Upper lobe of left lung (tissue), 4 donors: Measurements from ENCODE around the gene SLC17A3.

Experiments used
- CTCF ChIP-seq, 6 experiments: fragments of 450-650 bp in 4 of 6; fragments of 200-600 bp in 2 of 6; sonication (generic) in 2 of 6; IDR thresholded peaks; one replicate each; pipeline ENCODE4 v1.5.1; 2016 to 2019; ENCODE audit warnings: antibody characterized with exemption in 6 of 6
- POLR2A ChIP-seq, 4 donors: fragments of 450-650 bp; IDR thresholded peaks; one replicate each; pipeline ENCODE4 v1.5.1; 2016 to 2017; ENCODE audit warnings: antibody characterized with exemption in 4 of 4, mild to moderate bottlenecking in 2 of 4
- POLR2AphosphoS5 ChIP-seq, 2 donors: sonication (generic); formaldehyde crosslinking; IDR thresholded peaks; one replicate each; pipeline ENCODE4 v1.5.1; 2017; ENCODE audit warnings: antibody characterized with exemption in 2 of 2

GRCh38 chr6:25832670-25833069 lies 41.4 kb downstream of the SLC17A3 start:
- TF ChIP-seq CTCF (IDR thresholded peaks at IDR 0.05) (no peak), POLR2A (IDR thresholded peaks at IDR 0.05) (no peak), POLR2AphosphoS5 (IDR thresholded peaks at IDR 0.05) (no peak)
